HCT116 (cell line): ENCODE measurements around the gene CDC42SE1. TPM values are rescaled to one million over a fixed set of nuclear protein-coding genes. Genes with fewer than 3 reads are reported as not detected.

Experiments
- ATAC-seq: fragments of 200-7000 bp; cut with Tn5 transposase; 2 replicates; pipeline ENCODE4 v1.9.1; 2020; ENCODE audit warnings: mild to moderate bottlenecking, moderate library complexity
- BruUV-seq: library from RNA; stranded (reverse); fragments of 400-500 nt; replicated peaks from 2 replicates; lab custom pipeline; 2021; lab: Mats Ljungman, UMichigan
- CTCF ChIA-PET: fragments of 300-600 bp; sonication (Branson Sonifier 250); formaldehyde crosslinking; loops from one replicate; lab custom pipeline; 2021; ENCODE audit warnings: antibody characterized with exemption; lab: Charles Lee
- POLR2A ChIA-PET: fragments of 300-600, 350-600 bp; sonication (Branson Sonifier 250); formaldehyde crosslinking; loops from one replicate; lab custom pipeline; 2021; ENCODE audit warnings: antibody characterized with exemption; lab: Charles Lee
- RAD21 ChIA-PET, 2 experiments: fragments of 300-600 bp; sonication (Branson Sonifier 250); formaldehyde crosslinking; loops; one replicate each; lab custom pipeline; 2023; ENCODE audit warnings: low total read pairs in 2 of 2; ENCODE audit not compliant: uncharacterized antibody in 2 of 2, unreplicated experiment in 2 of 2, low non-redundant PET in 1 of 2; lab: Charles Lee
- DNase-seq: peaks from one replicate; pipeline ENCODE4 v3.0.0-alpha.2; 2010; ENCODE audit warnings: low read depth, low spot score
- H2AFZ ChIP-seq: fragments of 200-600 bp; shearing (Covaris generic), sonication (generic); 2 replicates; pipeline ENCODE4 v1.6.1; 2017; ENCODE audit warnings: low read depth, mixed run types, mixed read lengths, antibody characterized with exemption, low read length; ENCODE audit not compliant: poor library complexity, severe bottlenecking
- H3K27ac ChIP-seq: 2 replicates; pipeline ENCODE4 v1.5.1; 2012; ENCODE audit warnings: low read depth, low read length
- H3K27me3 ChIP-seq: fragments of 200-600 bp; sonication (generic); 2 replicates; pipeline ENCODE4 v1.6.1; 2016; ENCODE audit warnings: mixed run types, low read length, mixed read lengths; ENCODE audit not compliant: insufficient read depth
- H3K36me3 ChIP-seq, 2 experiments: fragments of 200-500 bp in 1 of 2; fragments of 200-600 bp in 1 of 2; sonication (Bioruptor generic) in 1 of 2; sonication (generic) in 1 of 2; 2 replicates each; pipeline versions ENCODE4 v1.5.1 to v1.6.1; 2014 to 2016; ENCODE audit warnings: low read length in 2 of 2, inconsistent platforms in 1 of 2, mixed read lengths in 1 of 2, mixed run types in 1 of 2; ENCODE audit not compliant: insufficient read depth in 2 of 2, control insufficient read depth in 1 of 2
- H3K4me1 ChIP-seq, 2 experiments: fragments of 200-600 bp in 1 of 2; sonication (generic) in 1 of 2; 2 replicates each; pipeline versions ENCODE4 v1.5.1 to v1.6.1; 2012 to 2017; ENCODE audit warnings: low read length in 2 of 2, inconsistent platforms in 1 of 2, mild to moderate bottlenecking in 1 of 2, mixed read lengths in 1 of 2, mixed run types in 1 of 2, moderate library complexity in 1 of 2; ENCODE audit not compliant: insufficient read depth in 2 of 2, control insufficient read depth in 1 of 2
- H3K4me2 ChIP-seq: fragments of 200-600 bp; sonication (generic); 2 replicates; pipeline ENCODE4 v1.6.1; 2017; ENCODE audit warnings: mixed run types, low read length, mixed read lengths
- H3K4me3 ChIP-seq, 2 experiments: fragments of 200-600 bp in 1 of 2; sonication (generic) in 1 of 2; replicated peaks in 1 of 2; 2 replicates each; pipeline ENCODE4 v1.5.1; 2011 to 2016; ENCODE audit warnings: low read length in 2 of 2, control low read depth in 1 of 2, low read depth in 1 of 2, mild to moderate bottlenecking in 1 of 2, mixed read lengths in 1 of 2, mixed run types in 1 of 2
- H3K79me2 ChIP-seq: fragments of 200-600 bp; sonication (generic); 2 replicates; pipeline ENCODE4 v1.6.1; 2017; ENCODE audit warnings: mild to moderate bottlenecking, mixed run types, low read length, moderate library complexity, mixed read lengths; ENCODE audit not compliant: insufficient read depth
- H3K9ac ChIP-seq: fragments of 200-600 bp; sonication (generic); 2 replicates; pipeline ENCODE4 v1.6.1; 2016; ENCODE audit warnings: low read length, mixed read lengths
- H3K9me2 ChIP-seq: fragments of 200-600 bp; sonication (generic), shearing (Covaris generic); 2 replicates; pipeline ENCODE4 v1.6.1; 2017; ENCODE audit warnings: mixed run types, mild to moderate bottlenecking, moderate library complexity; ENCODE audit not compliant: insufficient read depth
- H3K9me3 ChIP-seq, 2 experiments: fragments of 200-500 bp in 1 of 2; fragments of 200-600 bp in 1 of 2; sonication (Bioruptor generic) in 1 of 2; sonication (generic) in 1 of 2; 2 replicates each; pipeline ENCODE4 v1.6.1; 2014 to 2017; ENCODE audit warnings: low read length in 2 of 2, mixed read lengths in 2 of 2, inconsistent platforms in 1 of 2, low read depth in 1 of 2, mild to moderate bottlenecking in 1 of 2, mixed run types in 1 of 2, moderate library complexity in 1 of 2; ENCODE audit not compliant: control insufficient read depth in 1 of 2, insufficient read depth in 1 of 2
- H4K20me1 ChIP-seq: fragments of 200-600 bp; sonication (generic), shearing (Covaris generic); 2 replicates; pipeline ENCODE4 v1.6.1; 2017; ENCODE audit warnings: mixed run types, mild to moderate bottlenecking, moderate library complexity; ENCODE audit not compliant: insufficient read depth
- CTCF ChIP-seq, 3 experiments: fragments of 200-600 bp in 1 of 3; sonication (generic) in 1 of 3; IDR thresholded peaks in 2 of 3; conservative IDR thresholded peaks in 1 of 3; 2 replicates each; pipeline ENCODE4 v1.5.1; 2012 to 2017; ENCODE audit warnings: low read depth in 2 of 3, low read length in 2 of 3, antibody characterized with exemption in 1 of 3, borderline replicate concordance in 1 of 3, control low read depth in 1 of 3, mild to moderate bottlenecking in 1 of 3, mixed read lengths in 1 of 3, mixed run types in 1 of 3, moderate library complexity in 1 of 3; ENCODE audit not compliant: insufficient read depth in 1 of 3
- EZH2 ChIP-seq: fragments of 200-600 bp; sonication (generic); IDR thresholded peaks from 2 replicates; pipeline ENCODE4 v1.6.1; 2017; ENCODE audit warnings: antibody characterized with exemption, mixed run types
- EZH2phosphoT487 ChIP-seq: fragments of 200-600 bp; IDR thresholded peaks from 2 replicates; pipeline ENCODE4 v1.6.1; 2018; ENCODE audit warnings: antibody characterized with exemption, borderline replicate concordance
- MAX ChIP-seq: IDR thresholded peaks from 2 replicates; pipeline ENCODE4 v1.6.1; 2012
- REST ChIP-seq: IDR thresholded peaks from 2 replicates; pipeline ENCODE4 v1.6.1; 2012; ENCODE audit warnings: low read depth
- SIN3A ChIP-seq: IDR thresholded peaks from 2 replicates; pipeline ENCODE4 v1.6.1; 2012; ENCODE audit warnings: low read depth
- SP1 ChIP-seq: IDR thresholded peaks from 2 replicates; pipeline ENCODE4 v1.6.1; 2012; ENCODE audit warnings: low read depth
- SRF ChIP-seq: IDR thresholded peaks from 2 replicates; pipeline ENCODE4 v1.6.1; 2012; ENCODE audit warnings: low read depth
- ZBTB33 ChIP-seq: IDR thresholded peaks from 2 replicates; pipeline ENCODE4 v1.6.1; 2011; ENCODE audit warnings: mild to moderate bottlenecking, low read length, moderate library complexity; ENCODE audit not compliant: insufficient replicate concordance; ENCODE audit errors: extremely low read depth
- ZNF274 ChIP-seq: fragments of 200-500 bp; sonication (Bioruptor generic); IDR thresholded peaks from 2 replicates; pipeline ENCODE4 v1.6.1; 2014; ENCODE audit warnings: mild to moderate bottlenecking, low read depth, low read length, inconsistent platforms
- intact Hi-C: fragments of 100-400 bp; cut with micrococcal nuclease; formaldehyde crosslinking; loops from 2 replicates; pipeline ENCODE4 v1.10.0; 2022
- total RNA-seq: library from RNA; stranded (reverse); gene quantifications from one replicate; pipeline ENCODE4 v1.2.1, GENCODE V29; 2021; ENCODE audit not compliant: unreplicated experiment

Gene CDC42SE1
- total RNA-seq, 1 experiment from 2014 or later, result 50.5 TPM

- TF ChIP-seq SRF (no peak), SIN3A (no peak), REST (no peak), MAX (no peak), EZH2 (no peak), CTCF (IDR thresholded peaks at IDR 0.05 in 2 of 3, conservative IDR thresholded peaks at IDR 0.05 in 1 of 3; ENCODE audit: borderline replicate concordance in 1 of 3, insufficient read depth in 1 of 3, low read depth in 2 of 3, low read length in 2 of 3) (no peak), SP1 (no peak), ZBTB33 (no peak), ZNF274 (no peak), EZH2phosphoT487 (no peak)
- no peak overlapping the region for H3K4me2 ChIP-seq
- H3K9ac ChIP-seq, result no peak overlapping the region
- no peak overlapping the region for H2AFZ ChIP-seq
- H3K79me2 ChIP-seq, result peaks cover 4% of the 10 kb centered on the region; the same call in 1 of the 2 replicates
- DNase-seq (no peak), ATAC-seq (no peak)
- POLR2A ChIA-PET, result no interaction called here
- H3K36me3 ChIP-seq, result peaks cover 16 to 31% of the 10 kb centered on the region in 2 experiments
- no TSS peak for BruUV-seq
- no peaks in the 10 kb centered on the region for H3K9me2 ChIP-seq
- no peaks in the 10 kb centered on the region for H4K20me1 ChIP-seq
- intact Hi-C loops, result no loop called here
- no peaks in the 10 kb centered on the region for H3K27me3 ChIP-seq
- no peak overlapping the region for H3K4me3 ChIP-seq
- CTCF ChIA-PET, result no interaction called here
- H3K4me1 ChIP-seq, result no peaks in the 10 kb centered on the region; a peak in 1 of 4 replicates
- no peaks in the 10 kb centered on the region for H3K9me3 ChIP-seq
- RAD21 ChIA-PET, result no interaction called here
- no peak overlapping the region for H3K27ac ChIP-seq
These were observed 9.3 kb downstream of the CDC42SE1 start for GRCh38 chr1:151050051-151050688.
